RWPE2 (cell line): ENCODE results near the gene TAF11.
"Not testable (repeated sequence)": the region's sequence is repeated elsewhere in the genome, so short reads cannot be mapped to it uniquely, and the experiment has no call there.

Experiments
- ATAC-seq: fragments of 200-7000 bp; cut with Tn5 transposase; 3 replicates; pipeline ENCODE4 v1.9.1; 2021; ENCODE audit warnings: low read depth
- DNase-seq: peaks from one replicate; pipeline ENCODE4 v3.0.0-alpha.2; 2020; ENCODE audit warnings: low spot score
- H3K27ac ChIP-seq: fragments of 450-650 bp; 2 replicates; pipeline ENCODE4 v1.5.1; 2017; ENCODE audit warnings: mild to moderate bottlenecking; ENCODE audit not compliant: poor library complexity, severe bottlenecking
- H3K27me3 ChIP-seq: fragments of 250-450 bp; sonication (Bioruptor Pico); 2 replicates; pipeline ENCODE4 v1.5.1; 2021; ENCODE audit warnings: mild to moderate bottlenecking, moderate library complexity; ENCODE audit not compliant: insufficient read depth, poor library complexity, severe bottlenecking
- H3K36me3 ChIP-seq: fragments of 250-450 bp; sonication (Bioruptor Pico); 2 replicates; pipeline ENCODE4 v1.5.1; 2020; ENCODE audit warnings: low read depth, mild to moderate bottlenecking, moderate library complexity
- H3K4me1 ChIP-seq: fragments of 250-450 bp; sonication (Bioruptor Pico); 2 replicates; pipeline ENCODE4 v1.5.1; 2021; ENCODE audit warnings: mild to moderate bottlenecking, moderate library complexity; ENCODE audit not compliant: insufficient read depth, poor library complexity, severe bottlenecking
- H3K4me3 ChIP-seq: fragments of 250-450 bp; sonication (Bioruptor Pico); 2 replicates; pipeline ENCODE4 v1.5.1; 2021; ENCODE audit warnings: mild to moderate bottlenecking, moderate library complexity; ENCODE audit not compliant: severe bottlenecking
- H3K9me3 ChIP-seq: fragments of 250-450 bp; sonication (Bioruptor Pico); 2 replicates; pipeline ENCODE4 v1.5.1; 2021; ENCODE audit warnings: mild to moderate bottlenecking, moderate library complexity; ENCODE audit not compliant: severe bottlenecking
- CTCF ChIP-seq: fragments of 450-650 bp; IDR thresholded peaks from one replicate; pipeline ENCODE4 v1.5.1; 2017; ENCODE audit warnings: mild to moderate bottlenecking, moderate library complexity; ENCODE audit not compliant: poor library complexity, severe bottlenecking

Gene TAF11

DNA sequence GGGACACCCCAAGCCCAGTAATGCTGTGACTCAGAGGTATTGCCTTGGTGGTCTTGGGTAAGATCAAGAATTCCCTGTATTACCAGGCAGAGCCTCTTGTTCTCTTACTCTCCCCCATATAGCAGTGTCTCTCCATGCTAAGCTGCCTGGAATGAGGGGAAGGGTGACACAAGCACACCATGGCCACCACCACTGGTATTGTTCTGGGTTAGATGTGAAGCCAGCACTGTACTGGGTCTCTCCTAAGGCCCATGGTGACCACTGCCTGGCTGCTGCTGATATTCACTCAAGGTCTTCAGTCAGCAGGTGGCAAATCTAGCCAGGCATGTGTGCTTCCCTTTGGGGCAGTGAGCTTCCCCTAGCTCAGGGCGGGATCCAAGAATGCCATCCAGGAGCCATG lies 36.5 kb downstream of the TAF11 start:
- H3K27ac ChIP-seq: no peak overlapping the region
- H3K4me3 ChIP-seq: no peak overlapping the region
- no peaks in the 10 kb centered on the region; the same call in 1 of the 2 replicates for H3K36me3 ChIP-seq
- no peak for TF ChIP-seq CTCF
- H3K4me1 ChIP-seq: no peaks in the 10 kb centered on the region
- no peak for ATAC-seq
- DNase-seq: no peak
- H3K9me3 ChIP-seq: no peaks in the 10 kb centered on the region
- H3K27me3 ChIP-seq: no peaks in the 10 kb centered on the region

GRCh38 chr6:34849066-34849465 lies 38.8 kb downstream of the TAF11 start:
- H3K36me3 ChIP-seq: not testable (repeated sequence)

GRCh38 chr6:34839666-34840352 lies 48.0 kb downstream of the TAF11 start:
- H3K4me1 ChIP-seq: no peaks in the 10 kb centered on the region
- H3K36me3 ChIP-seq: peaks cover 19% of the 10 kb centered on the region
- no peaks in the 10 kb centered on the region for H3K9me3 ChIP-seq
- no peak overlapping the region for H3K27ac ChIP-seq
- H3K4me3 ChIP-seq: no peak overlapping the region
- H3K27me3 ChIP-seq: no peaks in the 10 kb centered on the region
- no peak for TF ChIP-seq CTCF
- ATAC-seq (no peak), DNase-seq (no peak)

More at GRCh38 chr6:34849066-34849465, 38.8 kb downstream of the TAF11 start:
- not testable (repeated sequence) for H3K9me3 ChIP-seq, ATAC-seq, H3K4me3 ChIP-seq, H3K27me3 ChIP-seq, H3K4me1 ChIP-seq, DNase-seq, H3K27ac ChIP-seq

- H3K27ac ChIP-seq: no peak overlapping the region
- TF ChIP-seq CTCF: no peak
Observed at GRCh38 chr6:34837528-34837927, 50.3 kb downstream of the TAF11 start.

DNA sequence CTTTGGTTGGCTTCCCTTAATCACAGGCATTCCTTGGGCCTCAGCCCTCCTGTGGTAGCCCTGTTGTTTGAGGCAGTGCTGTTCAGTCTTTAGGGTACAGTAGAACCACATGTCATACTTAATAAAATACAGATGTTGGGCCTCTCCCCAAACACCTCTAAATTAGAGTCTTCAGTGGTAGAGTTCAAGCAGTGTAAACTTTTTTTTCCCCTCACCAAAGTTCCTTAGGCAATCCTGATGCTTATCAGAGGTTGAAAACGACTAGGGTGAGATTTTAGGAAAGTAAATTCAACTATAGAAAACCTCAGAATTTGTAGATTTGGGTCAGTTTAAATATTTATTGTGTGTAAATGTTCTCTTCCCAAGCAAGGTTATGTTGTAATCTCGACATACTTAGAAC lies 51.4 kb downstream of the TAF11 start:
- Histone ChIP-seq H3K27ac (no peak overlapping the region), H3K9me3 (no peaks in the 10 kb centered on the region), H3K27me3 (no peaks in the 10 kb centered on the region), H3K4me1 (no peaks in the 10 kb centered on the region), H3K36me3 (peaks cover 26% of the 10 kb centered on the region), H3K4me3 (no peak overlapping the region)
- ATAC-seq (no peak), DNase-seq (no peak)
- no peak for TF ChIP-seq CTCF

More at GRCh38 chr6:34837528-34837927, 50.3 kb downstream of the TAF11 start:
- ATAC-seq: no peak
- no peak overlapping the region for H3K4me3 ChIP-seq
- no peaks in the 10 kb centered on the region for H3K9me3 ChIP-seq
- H3K4me1 ChIP-seq: no peaks in the 10 kb centered on the region
- no peaks in the 10 kb centered on the region for H3K27me3 ChIP-seq
- peaks cover 26% of the 10 kb centered on the region for H3K36me3 ChIP-seq
- no peak for DNase-seq
